SU-DHL-6 (cell line): ENCODE results near the gene CEACAM21.

ENCODE experiments used
- H2AFZ ChIP-seq: fragments of 200-600 bp; sonication (generic); 2 replicates; pipeline ENCODE4 v1.6.1; 2014; ENCODE audit warnings: low read depth, mild to moderate bottlenecking, moderate library complexity, mixed read lengths, antibody characterized with exemption, low read length; ENCODE audit not compliant: severe bottlenecking
- H3F3A ChIP-seq: fragments of 200-600 bp; shearing (Covaris generic); 2 replicates; pipeline ENCODE4 v1.6.0; 2016; ENCODE audit warnings: antibody characterized with exemption, mild to moderate bottlenecking; ENCODE audit not compliant: insufficient read depth
- H3K27ac ChIP-seq: fragments of 200-600 bp; sonication (generic); 2 replicates; pipeline ENCODE4 v1.5.1; 2016; ENCODE audit warnings: low read depth, mild to moderate bottlenecking, low read length, moderate library complexity, mixed read lengths
- H3K27me3 ChIP-seq: fragments of 200-600 bp; sonication (generic), shearing (Covaris generic); 2 replicates; pipeline ENCODE4 v1.6.0; 2014; ENCODE audit warnings: mild to moderate bottlenecking, low read length
- H3K36me3 ChIP-seq: fragments of 200-600 bp; sonication (generic); 2 replicates; pipeline ENCODE4 v1.6.1; 2014; ENCODE audit warnings: mild to moderate bottlenecking, low read length, mixed read lengths
- H3K4me2 ChIP-seq: fragments of 300-600, 200-600 bp; shearing (Covaris generic), sonication (generic); 2 replicates; pipeline ENCODE4 v1.6.0; 2014; ENCODE audit warnings: low read length, low read depth, mild to moderate bottlenecking; ENCODE audit not compliant: poor library complexity, severe bottlenecking
- H3K4me3 ChIP-seq: fragments of 200-600 bp; sonication (generic); 2 replicates; pipeline ENCODE4 v1.5.1; 2014; ENCODE audit warnings: antibody characterized with exemption, low read length, mild to moderate bottlenecking, mixed read lengths; ENCODE audit not compliant: insufficient read depth, poor library complexity, severe bottlenecking
- H3K79me2 ChIP-seq: fragments of 200-600 bp; sonication (generic); 2 replicates; pipeline ENCODE4 v1.6.1; 2014; ENCODE audit warnings: mild to moderate bottlenecking, low read length, moderate library complexity; ENCODE audit not compliant: insufficient read depth
- H3K9ac ChIP-seq: fragments of 200-600 bp; sonication (generic); 2 replicates; pipeline ENCODE4 v1.7.0; 2014; ENCODE audit warnings: mild to moderate bottlenecking, low read length
- H3K9me2 ChIP-seq: fragments of 200-600 bp; sonication (generic); replicated peaks from 2 replicates; pipeline ENCODE4 v1.6.1; 2014; ENCODE audit warnings: low read length; ENCODE audit not compliant: insufficient read depth
- H3K9me3 ChIP-seq: fragments of 200-600 bp; sonication (generic); 2 replicates; pipeline ENCODE4 v1.6.1; 2014; ENCODE audit warnings: low read length, mixed read lengths; ENCODE audit not compliant: insufficient read depth
- H4K20me1 ChIP-seq: fragments of 200-600 bp; sonication (generic); 2 replicates; pipeline ENCODE4 v1.6.1; 2014; ENCODE audit warnings: low read depth, mild to moderate bottlenecking, antibody characterized with exemption, low read length, moderate library complexity, mixed read lengths
- EZH2phosphoT487 ChIP-seq: fragments of 200-600 bp; sonication (generic), shearing (Covaris generic); conservative IDR thresholded peaks from 2 replicates; pipeline ENCODE4 v1.6.1; 2018; ENCODE audit warnings: mild to moderate bottlenecking, antibody characterized with exemption, low read length, moderate library complexity, mixed read lengths
- TF ChIP-seq, protein P1 (sequence below): fragments of 200-600 bp; sonication (generic); IDR thresholded peaks from one replicate; pipeline ENCODE4 v1.5.1; 2017; ENCODE audit warnings: antibody characterized with exemption, mild to moderate bottlenecking, low read length, moderate library complexity; ENCODE audit not compliant: insufficient read depth, poor library complexity, severe bottlenecking

Gene CEACAM21

GRCh38 chr19:41590936-41591335 lies 15.0 kb downstream of the CEACAM21 start:
- no peak overlapping the region for H3K4me3 ChIP-seq
- TF ChIP-seq, protein P1, sequence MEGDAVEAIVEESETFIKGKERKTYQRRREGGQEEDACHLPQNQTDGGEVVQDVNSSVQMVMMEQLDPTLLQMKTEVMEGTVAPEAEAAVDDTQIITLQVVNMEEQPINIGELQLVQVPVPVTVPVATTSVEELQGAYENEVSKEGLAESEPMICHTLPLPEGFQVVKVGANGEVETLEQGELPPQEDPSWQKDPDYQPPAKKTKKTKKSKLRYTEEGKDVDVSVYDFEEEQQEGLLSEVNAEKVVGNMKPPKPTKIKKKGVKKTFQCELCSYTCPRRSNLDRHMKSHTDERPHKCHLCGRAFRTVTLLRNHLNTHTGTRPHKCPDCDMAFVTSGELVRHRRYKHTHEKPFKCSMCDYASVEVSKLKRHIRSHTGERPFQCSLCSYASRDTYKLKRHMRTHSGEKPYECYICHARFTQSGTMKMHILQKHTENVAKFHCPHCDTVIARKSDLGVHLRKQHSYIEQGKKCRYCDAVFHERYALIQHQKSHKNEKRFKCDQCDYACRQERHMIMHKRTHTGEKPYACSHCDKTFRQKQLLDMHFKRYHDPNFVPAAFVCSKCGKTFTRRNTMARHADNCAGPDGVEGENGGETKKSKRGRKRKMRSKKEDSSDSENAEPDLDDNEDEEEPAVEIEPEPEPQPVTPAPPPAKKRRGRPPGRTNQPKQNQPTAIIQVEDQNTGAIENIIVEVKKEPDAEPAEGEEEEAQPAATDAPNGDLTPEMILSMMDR: no peak
- no peak for TF ChIP-seq EZH2phosphoT487
- H3K27ac ChIP-seq: no peak overlapping the region
- H3K36me3 ChIP-seq: no peaks in the 10 kb centered on the region
- no peaks in the 10 kb centered on the region for H3K9me3 ChIP-seq
- no peaks in the 10 kb centered on the region for H3K27me3 ChIP-seq
- H3K9me2 ChIP-seq: no peaks in the 10 kb centered on the region
- H4K20me1 ChIP-seq: no peaks in the 10 kb centered on the region
- H2AFZ ChIP-seq: no peak overlapping the region
- no peak overlapping the region for H3K4me2 ChIP-seq
- no peak overlapping the region for H3K9ac ChIP-seq
- no peaks in the 10 kb centered on the region for H3F3A ChIP-seq
- no peaks in the 10 kb centered on the region for H3K79me2 ChIP-seq

DNA sequence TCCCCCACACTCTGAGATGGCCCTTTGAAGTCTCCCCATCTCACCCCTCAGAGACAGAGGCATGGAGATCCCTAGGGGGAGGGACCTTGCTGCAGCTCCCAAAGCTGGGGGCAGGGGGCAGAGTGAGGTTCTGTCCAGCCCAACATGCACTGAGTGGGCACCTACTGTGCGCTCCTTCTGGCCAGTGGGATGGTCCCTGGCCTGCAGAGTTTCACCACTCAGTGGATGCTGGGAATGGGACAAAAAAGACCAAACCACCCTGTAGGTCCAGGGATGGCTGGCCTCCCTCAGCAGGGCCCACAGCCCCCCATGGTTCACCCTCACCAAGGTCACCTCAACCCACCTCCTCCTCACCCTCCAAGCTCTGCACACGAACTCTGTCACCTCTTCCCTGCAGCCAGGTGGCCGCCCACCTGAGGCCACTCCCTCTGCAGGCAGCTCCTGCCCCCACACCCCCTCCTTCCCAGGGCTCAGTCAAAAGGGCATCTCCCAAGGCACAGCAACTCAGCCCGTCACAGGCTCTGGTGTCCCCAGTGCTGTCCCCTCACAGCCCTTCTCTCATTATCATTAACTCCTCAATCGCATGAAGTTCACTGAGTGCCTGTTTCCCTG lies 16.1 kb downstream of the CEACAM21 start:
- H3K4me3 ChIP-seq: no peak overlapping the region
- no peaks in the 10 kb centered on the region for H3K79me2 ChIP-seq
- H3K9me3 ChIP-seq: no peaks in the 10 kb centered on the region
- H3K27me3 ChIP-seq: no peaks in the 10 kb centered on the region
- no peak for TF ChIP-seq EZH2phosphoT487
- H3K9me2 ChIP-seq: no peaks in the 10 kb centered on the region
- H4K20me1 ChIP-seq: no peaks in the 10 kb centered on the region
- H3K27ac ChIP-seq: no peak overlapping the region
- no peaks in the 10 kb centered on the region for H3K36me3 ChIP-seq
- no peaks in the 10 kb centered on the region for H3F3A ChIP-seq
- H3K9ac ChIP-seq: no peak overlapping the region
- H3K4me2 ChIP-seq: no peak overlapping the region
- no peak overlapping the region for H2AFZ ChIP-seq

GRCh38 chr19:41595258-41595889 lies 19.4 kb downstream of the CEACAM21 start:
- H3K4me2 ChIP-seq: no peak overlapping the region
- no peaks in the 10 kb centered on the region for H3K36me3 ChIP-seq
- H3K9ac ChIP-seq: no peak overlapping the region
- H3K9me3 ChIP-seq: no peaks in the 10 kb centered on the region
- H3K27ac ChIP-seq: no peak overlapping the region
- no peaks in the 10 kb centered on the region for H3K9me2 ChIP-seq
- H3K79me2 ChIP-seq: no peaks in the 10 kb centered on the region
- H2AFZ ChIP-seq: no peak overlapping the region
- no peak for TF ChIP-seq EZH2phosphoT487
- TF ChIP-seq, protein P1: peak; percentile 87
- H3K27me3 ChIP-seq: no peaks in the 10 kb centered on the region
- H3F3A ChIP-seq: no peaks in the 10 kb centered on the region
- H4K20me1 ChIP-seq: no peaks in the 10 kb centered on the region
- H3K4me3 ChIP-seq: no peak overlapping the region

GRCh38 chr19:41595890-41596280 lies 19.9 kb downstream of the CEACAM21 start:
- TF ChIP-seq EZH2phosphoT487: no peak
- TF ChIP-seq, protein P1: no peak
- H4K20me1 ChIP-seq: no peaks in the 10 kb centered on the region
- no peak overlapping the region for H3K4me3 ChIP-seq

More at GRCh38 chr19:41595890-41596280, 19.9 kb downstream of the CEACAM21 start:
- Histone ChIP-seq H3K9me3 (no peaks in the 10 kb centered on the region), H3K36me3 (no peaks in the 10 kb centered on the region), H3K27me3 (no peaks in the 10 kb centered on the region), H3K9me2 (no peaks in the 10 kb centered on the region), H3F3A (no peaks in the 10 kb centered on the region), H3K79me2 (no peaks in the 10 kb centered on the region), H3K9ac (no peak overlapping the region), H3K4me2 (no peak overlapping the region), H3K27ac (no peak overlapping the region), H2AFZ (no peak overlapping the region)
